Endometrial microvascular endothelial cells (primary cell): Measurements from ENCODE around the gene ANKRD52. TPM values are rescaled to one million over a fixed set of nuclear protein-coding genes. Genes with fewer than 3 reads are reported as not detected.
"Not testable (repeated sequence)": the region's sequence is repeated elsewhere in the genome, so short reads cannot be mapped to it uniquely, and the experiment has no call there.

Source experiments
- in situ Hi-C: cut with HindIII; loops from 2 replicates; pipeline ENCODE4 v1.10.0; 2017; ENCODE audit warnings: low sequenced_read_pairs, low pct_unique_long_range_greater_than_20kb; ENCODE audit errors: inconsistent ontology term
- total RNA-seq: library from RNA; depleted of rRNA; stranded (reverse); fragments of >200 nt; gene quantifications from one replicate; pipeline ENCODE4 v1.2.3, GENCODE V29; 2015; ENCODE audit errors: inconsistent ontology term

The ANKRD52 gene
- 20.3 TPM for total RNA-seq

DNA sequence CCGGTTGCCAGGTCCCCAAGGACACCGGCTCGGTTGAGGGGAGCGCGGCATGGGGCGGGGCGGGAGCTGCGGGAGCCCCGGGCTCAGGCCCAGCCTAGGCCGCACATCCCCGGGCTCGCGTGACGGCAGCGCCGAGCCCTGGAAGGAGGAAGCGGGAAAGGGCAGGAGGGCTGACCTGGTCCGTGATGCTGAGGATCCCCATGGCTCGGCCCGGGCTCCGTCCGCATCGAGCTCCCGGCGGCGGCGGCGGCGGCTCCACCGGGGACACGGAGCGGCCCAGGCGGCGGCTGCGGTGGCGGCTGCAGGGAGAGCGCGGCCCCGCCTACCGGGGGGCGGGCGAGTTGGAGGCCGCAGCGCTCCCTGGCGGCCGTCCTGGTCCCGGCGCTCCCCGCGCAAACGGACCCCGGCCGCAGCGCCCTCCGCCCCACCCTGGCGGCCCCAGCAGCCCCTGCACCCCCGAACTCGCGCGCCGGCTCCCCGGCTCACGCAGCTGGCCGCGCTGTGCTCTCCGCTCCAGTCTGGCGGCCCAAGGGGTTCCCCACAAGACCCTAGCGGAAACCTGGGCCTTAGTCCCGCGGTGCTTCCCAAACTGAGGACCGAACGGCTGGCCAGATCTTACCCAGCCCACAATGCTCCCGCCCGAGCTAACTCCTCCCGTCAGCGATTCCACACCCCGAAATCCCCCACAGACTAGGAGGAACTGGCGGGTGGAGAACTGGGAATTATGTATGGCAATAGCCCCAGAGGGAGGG is at the start of gene ANKRD52:
Gene ANKRD52, minus strand, starts transcription at position 317 of the 752 bp plus-strand sequence. Its CDS starts 115 bp downstream, at position 202.
- in situ Hi-C loops: no loop called here

DNA sequence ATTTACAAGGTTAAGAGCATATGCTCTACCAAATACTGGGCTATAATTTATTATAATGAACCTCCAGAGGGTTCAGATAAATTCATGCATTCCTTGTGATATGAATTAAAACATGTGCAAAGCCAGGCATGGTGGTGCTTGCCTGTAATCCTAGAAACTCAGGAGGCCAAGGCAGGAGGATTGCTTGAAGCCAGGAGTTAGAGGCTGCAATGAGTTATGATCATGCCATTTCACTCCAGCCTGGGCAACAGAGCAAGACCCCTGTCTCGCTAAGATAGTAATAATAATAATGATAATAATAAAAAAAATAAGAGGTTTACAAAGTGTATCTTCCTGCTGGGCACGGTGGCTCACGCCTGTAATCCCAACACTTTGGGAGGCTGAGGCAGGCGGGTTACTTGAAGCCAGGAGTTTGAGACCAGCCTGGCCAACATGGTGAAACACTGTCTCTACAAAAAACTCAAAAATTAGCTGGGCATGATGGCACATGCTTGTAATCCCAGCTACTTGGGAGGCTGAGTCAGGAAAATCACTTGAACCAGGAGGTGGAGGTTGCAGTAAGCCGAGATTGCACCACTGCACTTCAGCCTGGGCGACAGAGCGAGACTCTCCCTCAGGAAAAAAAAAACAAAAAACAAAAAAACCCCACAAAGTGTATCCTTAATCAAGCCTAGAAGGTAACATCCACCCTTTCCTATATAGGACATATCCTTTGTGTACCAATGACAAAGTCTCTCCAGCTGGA is 49.2 kb upstream of the ANKRD52 start:
- in situ Hi-C loops: no loop called here

DNA sequence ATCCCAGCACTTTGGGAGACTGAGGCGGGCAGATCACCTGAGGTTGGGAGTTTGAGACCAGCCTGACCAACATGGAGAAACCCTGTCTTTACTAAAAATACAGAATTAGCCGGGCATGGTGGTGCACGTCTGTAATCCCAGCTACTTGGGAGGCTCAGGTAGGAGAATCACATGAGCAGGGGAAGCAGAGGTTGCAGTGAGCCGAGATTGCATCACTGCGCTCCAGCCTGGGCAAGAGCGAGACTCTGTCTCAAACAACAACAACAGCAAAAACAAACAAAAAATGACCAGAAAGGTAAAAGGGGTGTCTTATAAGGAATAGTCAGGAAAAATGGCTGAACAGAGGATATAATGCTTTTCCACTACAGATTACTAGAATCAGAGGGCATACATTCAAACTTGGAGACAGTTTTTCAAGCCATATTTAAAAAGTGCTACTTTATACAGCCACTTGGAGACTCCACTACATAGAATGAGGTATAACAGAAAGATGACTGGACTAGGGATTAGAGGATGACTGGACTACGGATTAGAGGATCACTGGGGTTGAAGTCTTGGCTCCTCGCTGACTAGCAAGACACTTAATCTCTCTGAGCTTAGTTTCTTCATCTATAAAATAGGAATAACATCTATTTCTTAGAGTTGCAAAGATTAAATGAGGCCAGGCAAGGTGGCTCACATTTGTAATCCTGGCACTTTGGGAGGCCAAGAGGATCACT is 46.8 kb upstream of the ANKRD52 start:
- in situ Hi-C loops: no loop called here

DNA sequence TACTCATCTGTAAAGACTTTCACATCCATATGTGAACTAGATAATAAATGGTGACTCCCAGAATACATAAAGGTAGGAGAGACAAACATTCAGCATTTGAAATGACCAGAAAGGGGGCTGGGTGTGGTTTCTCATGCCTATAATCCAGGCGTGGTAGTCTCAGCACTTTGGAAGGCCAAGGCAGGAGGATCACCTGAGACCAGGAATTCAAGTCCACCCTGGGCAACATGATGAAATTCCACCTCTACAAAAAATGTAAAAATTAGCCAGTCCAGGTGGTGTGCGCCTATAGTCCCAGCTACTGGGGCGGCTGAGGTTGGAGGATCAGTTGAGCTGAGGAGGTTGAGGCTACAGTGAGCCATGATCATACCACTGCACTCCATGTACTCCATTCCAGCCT is 46.1 kb upstream of the ANKRD52 start:
- in situ Hi-C loops: no loop called here

DNA sequence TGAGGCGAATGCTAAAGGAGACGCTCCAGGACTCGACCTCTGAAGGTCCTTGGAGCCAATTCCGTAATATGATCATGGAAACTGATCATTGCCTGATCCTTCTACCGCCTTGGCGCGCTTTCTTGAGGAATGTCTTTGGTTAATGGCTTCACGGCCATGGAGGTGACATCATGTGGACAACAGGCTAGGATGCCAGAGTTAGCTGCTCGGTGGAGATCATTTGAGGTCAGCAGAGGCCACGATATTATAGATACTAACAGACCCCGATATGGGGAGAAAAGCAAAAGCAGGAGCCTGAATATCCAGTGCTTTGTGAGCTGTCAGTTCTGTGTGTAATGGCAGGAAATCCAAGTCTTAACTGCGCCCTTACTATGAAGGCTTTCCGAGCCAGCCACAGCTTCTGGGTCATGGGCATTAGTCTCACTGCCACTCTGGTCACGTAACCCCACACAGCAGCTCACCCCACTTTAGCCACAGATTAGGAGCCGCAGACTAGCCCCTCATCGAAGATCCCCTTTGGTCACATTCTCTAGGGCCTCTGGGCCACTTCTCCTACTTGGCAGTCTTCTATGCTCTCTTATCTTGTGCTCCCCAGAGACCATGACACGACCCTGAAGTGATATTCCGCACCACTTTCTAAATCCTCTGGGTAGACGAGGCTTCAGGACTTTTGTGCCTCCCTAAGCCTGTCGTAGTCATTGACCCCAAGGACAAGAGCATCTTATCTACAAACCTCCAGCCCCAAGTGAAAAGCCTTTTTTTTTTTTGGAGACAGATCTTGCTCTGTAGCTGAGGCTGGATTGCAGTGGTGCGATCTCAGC is 42.7 kb upstream of the ANKRD52 start:
- in situ Hi-C loops: no loop called here

DNA sequence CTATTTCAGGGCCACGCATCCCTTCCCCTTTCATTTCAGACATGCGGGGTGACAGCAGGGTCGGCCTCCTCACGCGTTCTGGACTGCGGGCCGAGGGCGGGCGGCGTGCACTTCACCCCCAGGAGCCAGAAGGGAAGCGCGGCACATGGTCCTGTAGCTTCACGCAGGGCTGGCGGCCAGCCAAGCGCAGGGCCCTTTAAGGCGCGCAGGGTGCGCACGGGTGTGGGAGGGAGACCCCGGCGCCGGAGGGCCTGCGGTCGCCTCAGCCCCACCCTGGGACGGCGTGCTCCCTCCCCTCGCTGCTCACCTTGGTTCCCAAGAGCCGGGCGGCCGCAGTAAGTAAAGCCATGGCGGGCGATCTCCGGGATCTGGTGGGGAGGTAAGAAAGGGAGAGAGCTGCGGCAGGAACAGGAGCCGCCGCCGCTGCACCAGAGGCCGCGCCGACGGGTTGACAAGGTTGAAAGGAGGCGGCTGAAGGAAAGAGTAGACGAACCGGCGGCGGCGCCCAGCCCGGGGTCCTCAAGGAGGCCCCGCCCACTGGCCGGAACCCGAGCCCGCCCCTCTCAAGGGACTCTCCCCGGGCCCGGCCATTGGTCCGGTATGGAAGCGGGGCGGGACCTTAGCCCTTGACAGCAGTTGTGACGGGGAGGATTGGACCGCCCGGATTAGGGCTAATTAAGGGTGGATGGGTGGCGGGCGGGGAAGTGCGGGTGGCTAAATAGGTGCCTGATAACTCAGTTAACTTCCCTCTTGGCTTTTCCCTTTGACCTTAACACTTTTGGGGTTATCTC is 41.9 kb upstream of the ANKRD52 start, which contains the start of gene CS:
Gene CS, minus strand, starts transcription at position 478 of the 791 bp plus-strand sequence. Its CDS starts 129 bp downstream, at position 349.
- in situ Hi-C loops: no loop called here

DNA sequence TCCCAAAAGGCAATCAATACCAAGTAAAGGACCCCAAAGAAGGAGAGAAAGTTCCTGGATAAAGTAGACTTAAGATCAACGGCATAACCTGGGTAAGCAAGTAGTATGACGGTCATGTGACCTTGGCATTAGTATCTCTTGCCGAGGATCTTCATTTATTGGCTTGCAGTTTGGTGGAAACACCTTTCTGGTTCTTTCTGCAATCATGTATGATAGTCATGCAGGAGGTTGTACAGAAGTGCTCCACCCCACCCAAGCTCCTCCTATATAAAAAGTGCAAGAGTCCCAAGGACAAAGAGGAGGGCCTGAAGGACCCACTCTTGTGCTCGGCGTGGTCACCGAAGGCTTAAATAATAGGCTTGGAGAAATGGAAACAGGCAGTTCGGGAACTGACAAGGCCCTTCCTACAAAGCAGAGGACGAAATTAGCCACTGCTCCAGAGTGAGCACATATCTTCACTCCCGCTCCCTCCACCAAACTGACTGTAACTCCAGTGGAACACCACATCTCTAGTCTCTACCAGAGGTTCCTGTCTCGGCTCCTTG is 41.2 kb upstream of the ANKRD52 start:
- in situ Hi-C loops: no loop called here

DNA sequence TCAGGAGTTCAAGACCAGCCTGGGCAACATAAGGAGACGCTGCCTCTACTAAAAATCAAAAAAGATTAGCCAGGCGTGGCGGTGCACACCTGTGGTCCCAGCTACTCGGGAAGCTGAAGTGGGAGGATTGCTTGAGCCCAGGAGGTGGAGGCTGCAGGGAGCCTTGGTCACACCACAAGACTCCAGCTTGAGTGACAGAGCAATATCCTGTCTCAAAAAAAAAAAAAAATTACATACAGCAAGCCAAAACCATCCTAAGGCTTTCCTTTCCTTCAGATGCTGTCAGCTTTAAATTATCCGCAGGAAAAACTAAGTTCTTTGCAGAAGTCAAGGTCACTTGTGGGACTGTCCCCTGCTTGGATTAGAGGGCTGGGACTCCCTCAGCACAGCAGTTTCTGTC is 40.6 kb upstream of the ANKRD52 start:
- in situ Hi-C loops: no loop called here

DNA sequence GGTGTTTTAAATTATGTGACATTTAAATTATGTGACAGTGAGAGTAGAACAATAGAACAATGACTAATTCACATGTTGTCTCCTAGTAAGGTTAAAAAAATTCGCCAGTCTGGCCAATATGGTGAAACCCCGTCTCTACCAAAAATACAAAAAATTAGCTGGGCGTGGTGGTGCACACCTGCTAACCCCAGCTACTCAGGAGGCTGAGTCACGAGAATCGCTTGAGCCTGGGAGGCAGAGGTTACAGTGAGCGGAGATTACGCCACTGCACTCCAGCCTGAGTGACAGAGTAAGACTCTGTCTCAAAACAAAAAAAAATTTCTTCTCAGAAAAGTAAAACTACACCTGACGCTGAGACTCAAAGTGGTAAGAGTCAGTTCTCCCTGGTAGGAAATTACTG is 39.2 kb upstream of the ANKRD52 start:
- in situ Hi-C loops: no loop called here

DNA sequence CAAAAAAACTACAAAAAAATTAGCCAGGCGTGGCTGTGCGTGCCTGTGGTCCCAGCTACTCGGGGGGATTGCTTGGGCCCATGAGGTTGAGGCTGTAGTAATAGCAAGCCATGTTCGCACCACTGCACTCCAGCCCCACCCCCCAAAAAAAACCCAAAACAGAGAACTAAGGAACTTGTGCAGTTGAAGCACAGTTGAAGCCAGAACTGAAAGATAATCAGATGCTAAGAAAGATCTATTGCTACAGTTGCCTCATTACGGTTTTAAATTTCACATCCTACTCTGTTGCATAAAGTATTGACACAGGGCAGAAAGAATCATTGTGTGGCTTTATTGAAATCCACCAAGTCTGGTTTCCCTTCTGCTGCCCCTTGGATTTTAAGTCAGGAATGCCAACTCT is 38.1 kb upstream of the ANKRD52 start:
- in situ Hi-C loops: no loop called here

DNA sequence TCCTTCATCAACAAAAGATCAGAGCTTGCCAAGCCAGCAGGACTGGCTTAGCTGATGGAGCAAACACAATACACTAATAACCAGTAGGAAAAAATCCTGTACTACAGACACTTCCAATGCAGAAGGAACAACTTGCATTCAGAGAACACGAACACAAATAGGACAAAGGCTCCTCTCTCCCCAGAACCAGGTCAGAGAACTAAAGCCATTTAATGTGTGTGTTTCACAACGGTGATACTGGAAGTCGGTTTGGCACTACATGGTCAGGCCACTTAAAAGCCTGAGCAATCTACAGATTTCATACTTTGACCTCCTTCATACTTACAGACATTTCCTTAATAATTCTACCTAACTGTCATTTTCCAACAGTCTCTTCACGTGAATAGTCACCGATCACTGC is 35.6 kb upstream of the ANKRD52 start:
- in situ Hi-C loops: no loop called here

DNA sequence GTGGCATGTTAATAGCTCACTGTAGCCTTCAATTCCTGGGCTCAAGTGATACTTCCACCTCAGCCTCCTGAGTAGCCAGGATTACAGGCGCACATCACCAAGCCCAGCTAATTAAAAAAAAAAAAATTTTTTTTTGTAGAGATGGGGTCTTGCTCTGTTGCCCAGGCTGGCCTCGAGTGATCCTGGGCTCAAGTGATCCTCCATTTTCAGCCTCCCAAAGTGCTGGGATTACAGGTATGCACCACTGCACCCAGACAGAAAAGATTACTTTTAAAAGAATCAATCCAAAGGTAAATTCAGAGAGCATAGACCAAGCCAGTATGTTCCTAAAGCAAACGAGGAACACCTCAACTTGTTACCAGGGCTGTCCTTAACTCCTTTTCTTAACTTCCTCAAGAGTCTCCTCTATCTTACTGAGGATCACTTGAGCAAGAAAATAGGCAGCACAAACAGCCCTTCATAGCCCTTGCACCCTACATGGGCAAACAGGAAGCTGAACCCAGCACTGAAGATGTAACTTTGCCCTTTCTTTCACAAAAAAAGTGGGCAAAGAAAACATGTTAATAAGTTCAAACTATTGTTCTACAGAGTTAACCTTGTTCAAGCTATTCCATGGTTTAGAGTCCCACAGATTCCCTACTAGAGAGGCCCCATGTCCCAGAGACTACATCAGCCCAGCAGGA is 30.7 kb upstream of the ANKRD52 start:
- in situ Hi-C loops: no loop called here

DNA sequence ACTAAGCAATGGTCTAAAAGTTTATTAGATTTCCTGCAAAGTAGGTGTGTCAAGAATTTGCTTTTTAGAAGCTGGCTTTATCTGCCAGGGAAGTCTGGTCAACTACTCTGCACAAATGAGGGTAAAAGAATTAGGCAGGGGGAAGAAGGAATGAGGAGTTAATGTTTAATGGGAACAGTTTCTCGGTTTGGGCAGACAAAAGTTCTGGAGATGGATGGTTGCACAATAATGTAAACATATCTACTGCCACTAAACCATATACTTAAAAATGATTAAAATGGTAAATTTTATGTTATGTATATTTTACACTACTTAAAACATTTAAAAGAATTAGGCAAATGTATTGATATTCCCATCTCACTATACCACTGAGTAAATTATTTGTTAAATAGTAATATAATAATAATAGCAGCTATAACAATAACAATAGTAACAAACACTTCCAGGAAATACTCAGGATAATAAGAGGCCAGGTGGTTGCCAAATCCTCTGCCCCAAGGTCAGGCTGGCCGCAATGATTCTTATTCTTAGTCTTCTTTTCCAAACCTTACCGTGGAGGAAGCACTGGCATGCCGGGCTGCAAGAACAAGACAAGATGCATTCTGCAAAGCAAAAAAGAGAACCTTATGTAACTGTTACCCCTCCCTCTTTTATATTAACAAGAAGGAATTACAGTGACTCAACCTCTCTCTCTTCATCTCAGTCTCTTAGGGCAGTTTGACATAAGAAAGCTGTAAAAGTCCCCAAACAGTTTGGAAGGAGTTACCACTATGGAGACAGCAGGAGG is 28.1 kb upstream of the ANKRD52 start:
- in situ Hi-C loops: no loop called here

DNA sequence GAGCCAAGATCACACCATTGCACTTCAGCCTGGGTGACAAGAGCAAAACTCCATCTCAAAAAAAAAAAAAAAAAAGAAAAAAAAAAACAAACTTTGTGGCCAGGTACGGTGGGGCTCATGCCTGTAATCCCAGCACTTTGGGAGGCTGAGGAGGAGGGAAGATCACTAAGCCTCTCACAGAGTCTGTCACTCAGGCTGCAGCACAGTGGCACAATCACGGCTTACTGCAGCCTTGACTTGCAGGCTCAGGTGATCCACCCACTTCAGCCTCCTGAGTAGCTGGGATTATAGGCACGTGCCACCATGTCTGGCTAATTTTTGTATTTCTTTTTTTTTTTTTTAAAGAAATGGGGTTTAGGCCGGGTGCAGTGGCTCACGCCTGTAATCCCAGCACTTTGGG is 26.1 kb upstream of the ANKRD52 start:
- in situ Hi-C loops: not testable (repeated sequence)

DNA sequence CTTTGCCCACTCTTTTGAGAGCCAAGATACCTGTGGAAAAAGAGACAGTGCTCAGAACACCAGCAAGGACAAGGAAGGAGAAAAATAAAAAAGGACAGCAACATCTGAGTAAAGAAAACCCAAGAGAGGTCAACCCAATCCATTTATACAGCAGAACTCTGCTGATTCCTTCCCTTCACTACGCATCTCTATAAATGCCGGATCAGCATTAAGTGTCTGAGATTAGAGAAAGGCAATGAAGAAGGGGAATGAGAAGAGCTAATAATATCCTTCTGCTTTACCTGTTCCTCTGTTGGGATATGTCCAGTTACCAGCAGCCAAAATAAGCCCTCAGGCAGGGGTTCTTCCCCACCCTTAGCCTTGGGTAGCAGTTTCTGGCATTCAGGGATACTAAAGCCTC is 24.4 kb upstream of the ANKRD52 start:
- in situ Hi-C loops: no loop called here

DNA sequence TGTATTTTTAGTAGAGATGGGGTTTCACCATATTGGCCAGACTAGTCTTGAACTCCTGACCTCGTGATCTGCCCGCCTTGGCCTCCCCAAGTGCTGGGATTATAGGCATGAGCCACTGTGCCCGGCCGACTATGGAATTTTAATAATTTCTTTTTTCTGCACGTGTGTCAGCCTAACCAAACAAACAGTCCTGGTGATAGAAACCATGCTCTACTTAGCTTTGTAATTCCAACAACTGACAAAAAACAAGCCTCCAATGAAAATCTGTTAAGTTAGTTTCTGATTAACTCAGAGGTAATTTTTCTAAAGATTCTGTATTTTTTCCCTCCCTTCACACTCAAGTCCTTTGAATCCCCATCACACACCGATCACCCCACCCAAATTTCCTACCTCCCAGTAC is 23.8 kb upstream of the ANKRD52 start:
- in situ Hi-C loops: no loop called here

DNA sequence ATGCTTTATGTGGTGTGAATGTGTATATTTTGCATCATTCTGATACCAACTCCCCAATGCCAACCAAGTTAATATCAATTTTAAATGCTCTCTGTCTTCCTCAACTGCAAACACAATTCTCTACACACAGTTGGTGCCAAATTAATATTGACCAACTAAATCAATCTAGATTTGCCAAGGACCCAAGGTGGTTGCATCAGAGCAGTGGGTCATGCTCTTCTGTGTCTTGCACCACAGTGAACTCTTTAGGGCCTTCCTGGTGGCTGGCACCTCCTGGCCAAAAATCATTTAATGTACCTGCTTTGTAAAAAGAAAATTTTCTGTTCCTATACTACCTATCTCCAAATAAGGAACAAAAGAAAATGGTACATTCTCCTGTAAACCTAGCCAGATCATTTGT is 22.7 kb upstream of the ANKRD52 start:
- in situ Hi-C loops: no loop called here
